GM21723 (cell line): ENCODE measurements around the gene TSTD1.

ENCODE experiments used
- ATAC-seq: cut with Tn5 transposase; IDR thresholded peaks from one replicate; pipeline ENCODE4 v1.9.1; 2021; ENCODE audit warnings: mild to moderate bottlenecking, moderate library complexity; ENCODE audit not compliant: unreplicated experiment

TSTD1 gene

GRCh38 chr1:161038523-161039153 lies at the start of gene TSTD1:
TSTD1 (minus strand) TSS chr1:161038964; CDS start chr1:161038889, 75 bp downstream.
- ATAC-seq: peak; percentile 82

- no peak for ATAC-seq
Measured at GRCh38 chr1:161086457-161086856, 47.7 kb upstream of the TSTD1 start.

GRCh38 chr1:161085165-161085564 lies 46.4 kb upstream of the TSTD1 start:
- no peak for ATAC-seq

GRCh38 chr1:161084597-161084988 lies 45.8 kb upstream of the TSTD1 start:
- ATAC-seq: no peak

GRCh38 chr1:161083748-161084596 lies 45.2 kb upstream of the TSTD1 start:
- ATAC-seq: no peak

GRCh38 chr1:161082996-161083747 lies 44.4 kb upstream of the TSTD1 start:
- ATAC-seq: no peak

GRCh38 chr1:161082483-161082882 lies 43.7 kb upstream of the TSTD1 start:
- no peak for ATAC-seq

GRCh38 chr1:161081519-161081918 lies 42.8 kb upstream of the TSTD1 start:
- ATAC-seq: no peak

GRCh38 chr1:161080441-161081405 lies 42.0 kb upstream of the TSTD1 start:
- ATAC-seq: no peak

- no peak for ATAC-seq
Measured at GRCh38 chr1:161079436-161080110, 40.8 kb upstream of the TSTD1 start.

GRCh38 chr1:161077426-161077825 lies 38.7 kb upstream of the TSTD1 start:
- no peak for ATAC-seq

- ATAC-seq: no peak
Measured at GRCh38 chr1:161076410-161076809, 37.6 kb upstream of the TSTD1 start.

- no peak for ATAC-seq
Measured at GRCh38 chr1:161074676-161075368, 36.1 kb upstream of the TSTD1 start.

- ATAC-seq: no peak
Measured at GRCh38 chr1:161073474-161074121, 34.8 kb upstream of the TSTD1 start.

GRCh38 chr1:161072751-161073449 lies 34.1 kb upstream of the TSTD1 start:
- ATAC-seq: no peak

- no peak for ATAC-seq
Measured at GRCh38 chr1:161071886-161072371, 33.2 kb upstream of the TSTD1 start.

- no peak for ATAC-seq
Measured at GRCh38 chr1:161070761-161071160, 32.0 kb upstream of the TSTD1 start.

GRCh38 chr1:161069731-161070270 lies 31.0 kb upstream of the TSTD1 start, which contains the start of gene ARHGAP30:
ARHGAP30 (minus strand) TSS chr1:161069891; CDS start chr1:161069624, 267 bp downstream.
- peak; percentile 86 for ATAC-seq
